Measurements from ENCODE around the gene SEMA4B.
"Not testable (repeated sequence)": the region's sequence is repeated elsewhere in the genome, so short reads cannot be mapped to it uniquely, and the experiment has no call there.

Gene SEMA4B

GRCh38 chr15:90227816-90228772, 27.0 kb downstream of the SEMA4B start:
- DNase-seq (ENCODE audit: low read depth, low spot score): no peak

GRCh38 chr15:90228960-90229359, 27.8 kb downstream of the SEMA4B start:
- DNase-seq (ENCODE audit: low read depth, low spot score): no peak

- DNase-seq (ENCODE audit: low read depth, low spot score): no peak
Measured at GRCh38 chr15:90230071-90230494, 29.0 kb downstream of the SEMA4B start.

GRCh38 chr15:90230610-90231009, 29.5 kb downstream of the SEMA4B start:
- no peak for DNase-seq (ENCODE audit: low read depth, low spot score)

GRCh38 chr15:90231028-90232017, 30.2 kb downstream of the SEMA4B start:
- DNase-seq (ENCODE audit: low read depth, low spot score): no peak

- no peak for DNase-seq (ENCODE audit: low read depth, low spot score)
Measured at GRCh38 chr15:90232196-90232595, 31.1 kb downstream of the SEMA4B start.

GRCh38 chr15:90232941-90233386, 31.8 kb downstream of the SEMA4B start:
- no peak for DNase-seq (ENCODE audit: low read depth, low spot score)

- no peak for DNase-seq (ENCODE audit: low read depth, low spot score)
Measured at GRCh38 chr15:90233387-90234095, 32.4 kb downstream of the SEMA4B start, which contains the start of gene CIB1. Gene CIB1 (minus strand): TSS chr15:90233941. CDS start chr15:90233885, 56 bp downstream.

- peak; percentile 85 for DNase-seq (ENCODE audit: low read depth, low spot score)
Measured at GRCh38 chr15:90234096-90234988, 33.2 kb downstream of the SEMA4B start, which contains the start of gene GDPGP1. Gene GDPGP1 (plus strand): TSS chr15:90234209. CDS start chr15:90240909, 6,700 bp downstream.

- no peak for DNase-seq (ENCODE audit: low read depth, low spot score)
Measured at GRCh38 chr15:90239371-90239770, 38.2 kb downstream of the SEMA4B start.

- no peak for DNase-seq (ENCODE audit: low read depth, low spot score)
Measured at GRCh38 chr15:90240856-90241255, 39.7 kb downstream of the SEMA4B start.

GRCh38 chr15:90241343-90242192, 40.4 kb downstream of the SEMA4B start:
- DNase-seq (ENCODE audit: low read depth, low spot score): no peak

GRCh38 chr15:90243943-90244639, 43.0 kb downstream of the SEMA4B start:
- no peak for DNase-seq (ENCODE audit: low read depth, low spot score)

- no peak for DNase-seq (ENCODE audit: low read depth, low spot score)
Measured at GRCh38 chr15:90248789-90249202, 47.7 kb downstream of the SEMA4B start.

GRCh38 chr15:90249203-90249863, 48.2 kb downstream of the SEMA4B start, which contains the start of gene TTLL13:
Gene TTLL13 (plus strand): TSS chr15:90249556. CDS start chr15:90250631, 1,075 bp downstream.
- no peak for DNase-seq (ENCODE audit: low read depth, low spot score)

GRCh38 chr15:90257776-90258175, 56.6 kb downstream of the SEMA4B start:
- no peak for DNase-seq (ENCODE audit: low read depth, low spot score)

GRCh38 chr15:90259524-90259923, 58.4 kb downstream of the SEMA4B start:
- DNase-seq (ENCODE audit: low read depth, low spot score): no peak

GRCh38 chr15:90260731-90261130, 59.6 kb downstream of the SEMA4B start:
- DNase-seq (ENCODE audit: low read depth, low spot score): not testable (repeated sequence)

All from smooth muscle cell of the brain vasculature (primary cell).